ENCODE measurements around the gene ST3GAL2.
A peak's percentile ranks its signal among the peaks of the same experiment; 100 is the strongest.
"Not testable (repeated sequence)": the region's sequence is repeated elsewhere in the genome, so short reads cannot be mapped to it uniquely, and the experiment has no call there.

Gene ST3GAL2

GRCh38 chr16:70381604-70382342 is 57.1 kb downstream of the ST3GAL2 start:
- no peak for DNase-seq

- DNase-seq, result peak; percentile 85 to 92 (median 89)
These were observed 57.8 kb downstream of the ST3GAL2 start for GRCh38 chr16:70380919-70381603.

GRCh38 chr16:70380248-70380918 is 58.5 kb downstream of the ST3GAL2 start:
- peak; percentile 13 to 62 (median 28) for DNase-seq

DNA sequence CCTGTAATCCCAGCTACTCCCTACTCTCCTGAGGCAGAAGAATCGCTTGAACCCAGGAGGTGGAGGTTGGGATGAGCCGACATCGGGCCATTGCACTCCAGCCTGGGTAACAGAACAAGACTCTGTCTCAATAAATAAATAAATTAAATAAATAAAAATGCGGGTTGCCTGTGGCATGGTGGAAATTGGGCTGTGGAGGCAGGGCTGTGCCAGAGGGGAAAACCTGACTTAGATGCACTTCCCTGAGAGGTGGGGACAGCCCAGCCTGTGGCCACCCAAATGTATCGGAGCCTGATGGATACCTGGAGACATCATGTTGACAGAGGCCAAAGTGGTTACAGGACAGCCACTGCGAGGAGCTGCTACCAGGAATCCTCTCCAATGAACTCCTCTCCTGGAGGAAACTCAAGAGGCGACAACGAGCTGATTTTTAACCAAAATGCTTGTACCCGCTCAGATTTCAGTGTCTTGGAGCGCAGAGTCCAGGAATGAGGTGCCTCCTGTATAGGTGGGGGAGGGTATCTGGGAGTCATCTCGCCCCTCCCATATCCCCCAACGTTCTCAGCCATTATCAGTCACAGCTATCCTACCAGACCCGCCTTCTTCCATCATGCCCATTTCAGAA is 59.9 kb downstream of the ST3GAL2 start:
- DNase-seq, result no peak

DNA sequence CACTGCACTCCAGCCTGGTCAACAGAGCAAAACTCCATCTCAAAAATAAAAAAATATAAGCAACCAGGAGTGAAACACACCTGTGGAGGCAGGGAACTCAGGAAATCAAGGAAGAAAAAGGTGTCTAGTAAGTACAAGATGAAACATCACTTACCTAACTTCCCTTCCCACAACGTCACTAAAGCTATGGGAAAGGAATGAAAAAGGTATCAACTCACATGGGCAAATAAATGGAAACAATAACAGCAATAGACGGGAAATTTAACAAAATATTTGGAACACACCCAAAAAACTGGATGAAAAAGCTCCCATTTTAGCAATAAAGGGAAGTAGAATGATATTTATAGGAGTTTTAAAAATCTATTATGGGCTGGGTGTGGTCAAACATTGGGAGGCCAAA is 61.1 kb downstream of the ST3GAL2 start:
- no peak for DNase-seq

- no peak for DNase-seq
These were observed 63.0 kb downstream of the ST3GAL2 start for GRCh38 chr16:70375636-70376611.

DNA sequence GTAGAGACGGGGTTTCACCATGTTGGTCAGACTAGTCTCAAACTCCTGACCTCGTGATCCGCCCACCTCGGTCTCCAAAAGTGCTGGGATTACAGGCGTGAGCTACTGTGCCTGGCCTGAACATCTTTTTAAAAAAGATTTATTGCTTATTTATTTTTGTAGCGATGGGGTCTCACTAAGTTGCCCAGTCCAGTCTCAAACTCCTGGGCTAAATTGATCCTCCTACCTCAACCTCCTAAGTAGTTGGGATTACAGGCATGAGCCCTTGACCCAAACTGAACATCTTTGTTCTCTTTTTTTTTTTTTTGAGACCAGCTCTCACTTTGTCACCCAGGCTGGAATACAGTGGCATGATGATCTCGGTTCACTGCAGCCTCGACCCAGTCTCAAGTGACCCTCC is 64.7 kb downstream of the ST3GAL2 start:
- no peak for DNase-seq

- DNase-seq, result no peak
These were observed 65.8 kb downstream of the ST3GAL2 start for GRCh38 chr16:70372921-70373728.

- DNase-seq, result no peak
These were observed 68.0 kb downstream of the ST3GAL2 start for GRCh38 chr16:70370924-70371323.

DNA sequence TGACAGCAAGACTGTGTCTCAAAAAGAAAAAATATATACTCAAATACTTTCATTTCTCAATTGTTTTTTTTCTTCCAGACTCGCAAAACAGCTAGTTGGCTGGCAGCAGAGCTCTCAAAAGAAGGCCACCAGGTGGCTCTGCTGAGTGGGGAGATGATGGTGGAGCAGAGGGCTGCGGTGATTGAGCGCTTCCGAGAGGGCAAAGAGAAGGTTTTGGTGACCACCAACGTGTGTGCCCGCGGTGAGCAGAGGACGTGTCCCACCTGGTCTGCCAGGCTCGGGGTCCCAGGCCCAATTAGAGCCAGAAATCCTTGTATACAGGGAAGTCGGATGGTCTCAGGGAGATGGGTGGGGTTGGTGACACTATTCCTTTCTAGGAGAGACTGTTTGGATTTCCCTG is 68.8 kb downstream of the ST3GAL2 start:
- not testable (repeated sequence) for DNase-seq

DNA sequence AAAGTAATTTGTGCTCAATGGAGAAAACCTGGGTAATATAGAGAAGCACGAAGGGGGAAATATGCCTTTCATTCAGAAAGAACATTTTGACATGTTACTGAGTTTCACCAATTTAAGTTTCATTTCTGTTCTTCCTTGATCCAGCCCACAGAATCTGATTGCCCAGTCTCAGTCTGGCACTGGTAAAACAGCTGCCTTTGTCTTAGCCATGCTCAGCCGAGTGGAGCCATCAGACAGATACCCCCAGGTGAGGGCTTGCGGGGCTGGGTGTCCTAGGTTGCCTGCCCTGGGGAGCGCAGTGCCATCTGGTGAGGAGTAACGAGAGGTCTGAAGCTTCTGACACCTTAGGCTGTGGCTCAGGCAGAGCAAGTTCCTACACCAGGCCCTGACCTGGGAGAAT is 74.5 kb downstream of the ST3GAL2 start:
- DNase-seq, result no peak

DNA sequence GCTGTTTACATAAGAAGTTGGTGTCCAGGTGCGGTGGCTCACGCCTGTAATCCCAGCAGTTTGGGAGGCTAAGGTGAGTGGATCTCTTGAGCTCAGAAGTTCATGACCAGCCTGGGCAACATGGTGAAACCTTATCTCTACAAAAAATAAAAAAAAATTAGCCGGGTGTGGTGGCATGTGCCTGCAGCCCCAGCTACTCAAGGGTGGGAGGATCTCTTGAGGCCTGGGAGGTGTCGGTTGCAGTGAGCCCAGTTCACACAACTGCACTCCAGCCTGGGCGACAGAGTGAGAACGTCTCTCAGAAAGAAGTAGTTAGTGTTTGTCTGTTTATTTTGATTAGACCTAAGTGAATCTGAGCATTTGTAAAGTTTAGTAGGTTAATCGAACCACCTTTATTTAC is 79.3 kb downstream of the ST3GAL2 start:
- DNase-seq, result no peak

- DNase-seq, result no peak
These were observed 89.1 kb downstream of the ST3GAL2 start for GRCh38 chr16:70349783-70350182.

- no peak for DNase-seq
These were observed 89.9 kb downstream of the ST3GAL2 start for GRCh38 chr16:70348991-70349390.

DNA sequence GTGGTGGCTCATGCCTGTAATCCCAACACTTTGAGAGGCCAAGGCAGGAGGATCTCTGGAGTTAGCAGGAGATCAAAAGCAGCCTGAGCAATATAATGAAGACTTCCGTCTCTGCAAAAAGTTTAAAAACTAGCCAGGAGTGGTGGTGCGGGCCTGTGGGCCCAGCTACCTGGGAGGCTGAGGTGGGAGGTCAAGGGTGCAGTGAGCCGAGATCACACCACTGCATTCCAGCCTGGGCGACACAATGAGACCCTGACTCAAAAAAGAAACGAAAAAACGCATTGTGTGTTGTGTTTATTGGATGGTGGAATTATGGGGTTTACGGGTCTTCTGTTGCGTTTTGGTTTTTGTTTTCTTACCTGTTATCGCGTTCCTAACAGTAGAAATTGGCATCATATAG is 93.1 kb downstream of the ST3GAL2 start:
- no peak for DNase-seq

- DNase-seq, result no peak
These were observed 96.9 kb downstream of the ST3GAL2 start for GRCh38 chr16:70342016-70342415.

DNA sequence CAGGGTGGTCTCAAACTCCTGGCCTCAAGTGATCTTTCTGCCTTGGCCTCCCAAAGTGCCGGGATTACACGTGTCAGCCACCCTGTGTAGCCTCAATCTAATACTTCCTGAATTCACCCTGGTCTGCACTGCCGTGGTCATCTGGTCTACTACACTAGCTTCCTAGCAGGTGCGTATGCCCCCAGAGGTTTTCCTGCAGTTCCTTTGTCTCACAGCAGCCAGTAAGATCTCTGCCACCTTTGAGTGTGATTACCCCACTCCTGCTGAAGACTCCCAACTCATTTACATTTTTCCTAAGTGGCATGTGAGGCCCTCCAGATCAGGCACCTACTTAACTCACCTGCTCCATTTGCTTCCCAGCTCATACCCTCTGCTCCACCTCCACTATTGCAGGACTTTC is 97.3 kb downstream of the ST3GAL2 start:
- no peak for DNase-seq

DNA sequence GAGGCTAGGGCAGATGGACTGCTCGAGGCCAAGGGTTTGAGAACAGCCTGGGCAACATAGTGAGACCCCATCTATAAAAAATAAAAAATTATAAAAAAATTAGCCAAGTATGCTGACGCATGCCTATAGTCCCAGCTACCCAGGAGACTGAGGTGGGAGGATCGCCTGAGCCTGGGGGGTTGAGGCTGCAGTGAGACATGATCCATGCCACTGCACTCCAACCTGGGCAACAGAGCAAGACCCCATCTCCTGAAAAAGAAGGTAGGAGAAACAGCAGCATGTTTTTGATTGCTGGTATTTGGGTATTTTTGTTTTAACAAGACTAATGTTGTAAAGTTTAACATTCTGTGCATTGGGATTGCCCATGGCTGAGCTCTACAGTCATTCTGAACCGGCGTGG is 101.1 kb downstream of the ST3GAL2 start:
- DNase-seq, result no peak

- DNase-seq, result not testable (repeated sequence)
These were observed 106.2 kb downstream of the ST3GAL2 start for GRCh38 chr16:70332728-70333127.

- DNase-seq, result no peak
These were observed 107.1 kb downstream of the ST3GAL2 start for GRCh38 chr16:70331588-70332358.

DNA sequence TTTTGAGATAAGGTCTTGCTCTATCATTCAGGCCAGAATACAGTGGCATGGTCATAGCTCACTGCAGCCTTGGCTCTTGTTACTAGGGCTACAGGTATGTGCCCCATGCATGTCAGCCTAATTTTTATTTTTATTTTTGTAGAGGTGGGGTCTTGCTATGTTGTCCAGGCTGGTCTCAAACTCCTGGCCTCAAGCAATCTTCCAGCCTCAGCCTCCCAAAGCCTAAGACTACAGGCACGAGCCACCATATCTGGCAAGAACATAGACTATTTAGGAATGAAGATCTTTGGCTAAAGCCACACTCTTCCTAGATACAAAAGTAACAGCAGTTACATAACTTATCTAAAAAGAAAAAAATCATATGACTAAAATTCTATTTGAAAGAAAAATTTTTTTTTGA is 107.8 kb downstream of the ST3GAL2 start:
- no peak for DNase-seq
